Ovary (tissue), 9 donors: ENCODE results near the gene TP63. TPM values are rescaled to one million over a fixed set of nuclear protein-coding genes. Genes with fewer than 3 reads are reported as not detected.

ENCODE experiments used
- DNase-seq, 5 donors: peaks; one replicate each; pipeline ENCODE4 v3.0.0-alpha.2; 2019 to 2020
- H3K27ac ChIP-seq, 2 donors: fragments of 200-600 bp; one replicate each; pipeline versions ENCODE4 v1.5.1 to v1.8.0; 2019 to 2022
- H3K27me3 ChIP-seq: fragments of 200-600 bp; one replicate; pipeline ENCODE4 v1.8.0; 2022
- H3K36me3 ChIP-seq: fragments of 200-600 bp; sonication (generic); one replicate; pipeline ENCODE4 v1.5.1; 2019
- H3K4me1 ChIP-seq: one replicate; pipeline ENCODE4 v1.8.1; 2013; ENCODE audit warnings: mild to moderate bottlenecking, moderate library complexity; ENCODE audit not compliant: insufficient read depth
- H3K4me3 ChIP-seq: fragments of 200-600 bp; sonication (generic); one replicate; pipeline ENCODE4 v1.5.1; 2017
- H3K9me3 ChIP-seq, 2 donors: fragments of 200-600 bp in 1 of 2; sonication (generic) in 1 of 2; one replicate each; pipeline versions ENCODE4 v1.5.1 to v1.8.1; 2013 to 2019; ENCODE audit warnings: mild to moderate bottlenecking in 1 of 2, moderate library complexity in 1 of 2
- EP300 ChIP-seq: sonication (generic); formaldehyde crosslinking; IDR thresholded peaks from one replicate; pipeline ENCODE4 v1.6.1; 2017; ENCODE audit warnings: antibody characterized with exemption
- POLR2A ChIP-seq: fragments of 450-650 bp; IDR thresholded peaks from one replicate; pipeline ENCODE4 v1.6.1; 2017; ENCODE audit warnings: antibody characterized with exemption, mild to moderate bottlenecking, moderate library complexity
- WGBS, 3 donors: extraction: QIAGEN DNeasy Blood & Tissue Kit in 1 of 3; methylation state at CpG; one replicate each; pipeline versions ENCODE4 v1.1.5 to v1.1.7; 2013 to 2017; 5-methylcytosine and 5-hydroxymethylcytosine counted together
- intact Hi-C, 4 donors: fragments of 100-400 bp; cut with DNase I; formaldehyde crosslinking; loops; one replicate each; pipeline versions ENCODE4 v1.11.0 to v1.15.1; 2022 to 2023
- polyA plus RNA-seq, 2 donors: library from polyadenylated mRNA; stranded (reverse); fragments of 200-250 nt in 1 of 2; fragments of 350-450 nt in 1 of 2; fragmentation: Illumina TruSeq in 1 of 2; extraction: RNeasy Lipid Tissue Mini Kit (QIAGEN cat#74804) in 1 of 2; gene quantifications; one replicate each; pipeline ENCODE4 v1.2.3, GENCODE V29; 2013 to 2014
- total RNA-seq, 7 donors: library from RNA; depleted of rRNA in 2 of 7; stranded (reverse); fragments of >200 nt in 2 of 7; fragmentation: NEBNext Ultra II Directional in 3 of 7; extraction: Animal tissue kit (Norgen Biotek cat#: 25700) in 3 of 7; gene quantifications; one replicate each; pipeline versions ENCODE4 v1.1.0 to v1.2.4, GENCODE V29; 2016 to 2023
- TF ChIP-seq, protein P1 (sequence below), 3 donors: fragments of 450-650 bp in 2 of 3; fragments of 200-600 bp in 1 of 3; IDR thresholded peaks; one replicate each; pipeline versions ENCODE4 v1.5.1 to v1.8.0; 2016 to 2022; ENCODE audit warnings: antibody characterized with exemption in 3 of 3, mild to moderate bottlenecking in 1 of 3
- donor health status: DM: no; HTN: no; CAD: no; lungs with moderate emphysema.
- donor health status: DM: no; HTN: no; CAD: no.
- donor health status: Bipolar disorder and iron deficiency.
- donor health status: DM: yes; HTN: yes; CAD: no.
- donor health status: DM: no; HTN: no; CAD: no.
- donor health status: DM: yes; HTN: yes; CAD: no.

The TP63 gene
- total and polyA plus RNA-seq, 9 donors: 0.15 to 0.79 (median 0.22) TPM; not detected in 1

DNA sequence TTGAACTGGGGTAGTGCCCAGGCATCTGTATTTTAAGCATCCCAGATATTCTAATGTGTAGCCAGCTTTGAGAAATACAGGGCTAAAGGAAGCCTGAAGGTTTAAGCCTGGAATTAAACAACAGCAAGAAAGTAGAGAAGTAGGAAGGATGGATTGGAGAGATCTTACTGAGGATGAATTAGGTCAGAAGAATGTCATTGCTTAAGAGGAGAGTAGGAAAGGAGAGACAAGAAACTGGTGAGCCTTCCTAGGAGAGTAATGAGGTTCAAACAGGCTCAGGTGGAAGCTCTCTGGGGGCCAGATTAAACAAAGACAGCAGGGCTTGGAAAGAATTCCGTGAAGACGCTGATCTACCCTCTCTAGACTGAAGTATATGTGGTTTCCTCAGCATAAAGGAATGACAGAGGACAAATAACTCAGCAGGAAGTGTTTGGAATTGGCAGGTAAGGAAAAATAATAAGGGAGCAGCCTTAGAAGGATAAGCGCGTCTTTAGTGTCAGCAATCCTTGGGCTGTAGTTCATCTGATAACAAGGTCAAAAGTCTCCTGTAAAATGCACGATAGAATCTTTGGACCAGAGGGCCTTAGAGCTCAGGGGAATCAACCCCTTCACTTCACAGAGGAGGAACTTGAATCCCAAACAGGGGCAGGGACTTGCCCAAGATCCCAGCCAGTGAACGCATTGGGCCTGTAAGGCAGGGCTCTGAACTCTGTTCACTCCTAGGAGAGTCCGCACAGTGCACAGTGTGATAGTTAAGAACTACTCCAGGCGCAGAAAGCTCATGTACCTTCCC is 90.9 kb downstream of the TP63 start:
- Histone ChIP-seq H3K36me3 (no peaks in the 10 kb centered on the region), H3K9me3 (no peaks in the 10 kb centered on the region), H3K4me3 (no peak overlapping the region), H3K27me3 (no peaks in the 10 kb centered on the region), H3K27ac (no peak overlapping the region), H3K4me1 (no peaks in the 10 kb centered on the region)
- 67 to 77% (median 70%) methylated on average over 8 of the region's 8 CpGs for WGBS, 3 donors
- DNase-seq: no peak
- intact Hi-C loops: no loop called here
- TF ChIP-seq, protein P1, sequence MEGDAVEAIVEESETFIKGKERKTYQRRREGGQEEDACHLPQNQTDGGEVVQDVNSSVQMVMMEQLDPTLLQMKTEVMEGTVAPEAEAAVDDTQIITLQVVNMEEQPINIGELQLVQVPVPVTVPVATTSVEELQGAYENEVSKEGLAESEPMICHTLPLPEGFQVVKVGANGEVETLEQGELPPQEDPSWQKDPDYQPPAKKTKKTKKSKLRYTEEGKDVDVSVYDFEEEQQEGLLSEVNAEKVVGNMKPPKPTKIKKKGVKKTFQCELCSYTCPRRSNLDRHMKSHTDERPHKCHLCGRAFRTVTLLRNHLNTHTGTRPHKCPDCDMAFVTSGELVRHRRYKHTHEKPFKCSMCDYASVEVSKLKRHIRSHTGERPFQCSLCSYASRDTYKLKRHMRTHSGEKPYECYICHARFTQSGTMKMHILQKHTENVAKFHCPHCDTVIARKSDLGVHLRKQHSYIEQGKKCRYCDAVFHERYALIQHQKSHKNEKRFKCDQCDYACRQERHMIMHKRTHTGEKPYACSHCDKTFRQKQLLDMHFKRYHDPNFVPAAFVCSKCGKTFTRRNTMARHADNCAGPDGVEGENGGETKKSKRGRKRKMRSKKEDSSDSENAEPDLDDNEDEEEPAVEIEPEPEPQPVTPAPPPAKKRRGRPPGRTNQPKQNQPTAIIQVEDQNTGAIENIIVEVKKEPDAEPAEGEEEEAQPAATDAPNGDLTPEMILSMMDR (IDR thresholded peaks at IDR 0.05): no peak
- TF ChIP-seq POLR2A (no peak), EP300 (no peak)

DNA sequence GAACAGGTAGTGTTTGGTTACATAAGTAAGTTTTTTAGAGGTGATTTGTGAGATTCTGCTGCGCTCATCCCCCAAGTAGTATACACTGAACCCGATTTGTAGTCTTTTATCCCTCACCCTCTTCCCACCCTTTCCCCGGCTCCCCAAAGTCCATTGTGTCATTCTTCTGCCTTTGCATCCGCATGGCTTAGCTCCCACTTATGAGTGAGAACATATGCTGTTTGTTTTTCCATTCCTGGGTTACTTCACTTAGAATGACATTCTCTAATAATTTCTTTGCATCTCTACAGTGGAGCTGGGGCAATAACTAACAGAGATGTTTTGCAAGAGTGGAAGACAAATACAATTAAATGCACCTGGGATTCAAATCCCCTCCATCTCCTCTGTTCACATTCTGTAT is 93.2 kb downstream of the TP63 start:
- no peaks in the 10 kb centered on the region for H3K36me3 ChIP-seq
- 57 to 62% (median 61%) methylated on average over 4 of the region's 4 CpGs for WGBS, 3 donors

DNA sequence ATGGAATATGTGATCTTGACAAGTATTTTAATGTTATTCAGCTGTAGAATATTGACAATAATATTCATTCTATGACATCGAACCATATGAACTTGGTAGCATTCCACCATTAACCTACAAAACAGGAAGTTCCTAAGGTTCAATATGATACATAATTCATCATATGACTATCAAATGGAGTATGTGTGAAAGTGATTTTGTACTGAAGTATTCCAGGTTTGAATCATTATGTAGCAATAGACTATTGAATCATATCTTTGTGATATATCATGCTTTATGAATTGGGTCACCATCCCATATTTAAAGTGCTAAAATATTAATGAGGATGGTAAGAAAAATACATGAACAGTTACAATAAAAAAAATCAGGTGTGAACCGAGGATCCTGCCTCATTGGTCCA is 95.1 kb downstream of the TP63 start:
- no peak for DNase-seq
- intact Hi-C loops: no loop called here

More for the DNA sequence above, 93.2 kb downstream of the TP63 start:
- Histone ChIP-seq H3K27me3 (no peaks in the 10 kb centered on the region), H3K9me3 (no peaks in the 10 kb centered on the region), H3K4me3 (no peak overlapping the region), H3K4me1 (no peaks in the 10 kb centered on the region), H3K27ac (no peak overlapping the region)
- intact Hi-C loops: no loop called here
- no peak for TF ChIP-seq EP300
- no peak for TF ChIP-seq POLR2A
- TF ChIP-seq, protein P1 (IDR thresholded peaks at IDR 0.05): no peak
- no peak for DNase-seq

DNA sequence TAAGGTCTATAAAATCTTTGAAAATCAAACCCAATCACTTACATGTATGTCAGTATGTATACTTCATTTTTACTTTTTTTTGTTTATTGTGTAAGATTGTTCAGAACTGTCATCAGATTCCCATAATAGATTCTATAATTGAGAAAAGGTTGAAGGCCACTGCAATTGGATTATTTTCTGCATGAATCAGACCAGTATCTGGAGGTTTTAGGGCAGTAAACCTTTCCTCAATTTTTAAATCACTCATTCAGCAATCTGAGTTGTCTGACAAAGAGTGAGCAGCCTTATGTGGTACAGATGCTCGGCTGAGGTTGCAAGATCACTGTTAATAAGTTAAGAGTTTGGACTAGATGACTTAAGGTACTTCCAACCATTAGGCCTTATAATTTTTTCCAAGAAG is 96.0 kb downstream of the TP63 start:
- no peak overlapping the region for H3K27ac ChIP-seq
- intact Hi-C loops: no loop called here
- no peaks in the 10 kb centered on the region for H3K36me3 ChIP-seq
- H3K4me1 ChIP-seq: no peaks in the 10 kb centered on the region
- 92 to 100% (median 97%) methylated on average over 1 of the region's 1 CpG for WGBS, 3 donors
- DNase-seq: no peak
- no peak overlapping the region for H3K4me3 ChIP-seq
- TF ChIP-seq EP300 (no peak), POLR2A (no peak)
- TF ChIP-seq, protein P1 (IDR thresholded peaks at IDR 0.05): no peak
- no peaks in the 10 kb centered on the region for H3K9me3 ChIP-seq
- no peaks in the 10 kb centered on the region for H3K27me3 ChIP-seq

More for the DNA sequence above, 95.1 kb downstream of the TP63 start:
- Histone ChIP-seq H3K36me3 (no peaks in the 10 kb centered on the region), H3K27me3 (no peaks in the 10 kb centered on the region), H3K4me1 (no peaks in the 10 kb centered on the region), H3K27ac (no peak overlapping the region), H3K4me3 (no peak overlapping the region), H3K9me3 (no peaks in the 10 kb centered on the region)
- 85 to 92% (median 90%) methylated on average over 2 of the region's 2 CpGs for WGBS, 3 donors
- TF ChIP-seq EP300: no peak
- no peak for TF ChIP-seq POLR2A
- TF ChIP-seq, protein P1 (IDR thresholded peaks at IDR 0.05): no peak
